Measurements from ENCODE around the gene FNIP2. TPM values are rescaled to one million over a fixed set of nuclear protein-coding genes. Genes with fewer than 3 reads are reported as not detected.

FNIP2 gene
- total and polyA plus RNA-seq, 9 of the 15 experiments (the other 6 are each of a cell fraction or from before 2014, with no cell fraction given) = 1.7 to 15.5 (median 8.3) TPM

GRCh38 chr4:158809611-158810486 lies 41.0 kb downstream of the FNIP2 start (continued):
- no peak for TF ChIP-seq PRPF4 (IDR thresholded peaks at IDR 0.05; ENCODE audit: insufficient read depth, low read depth, low read length, poor library complexity, severe bottlenecking)
- TF ChIP-seq, protein P1, sequence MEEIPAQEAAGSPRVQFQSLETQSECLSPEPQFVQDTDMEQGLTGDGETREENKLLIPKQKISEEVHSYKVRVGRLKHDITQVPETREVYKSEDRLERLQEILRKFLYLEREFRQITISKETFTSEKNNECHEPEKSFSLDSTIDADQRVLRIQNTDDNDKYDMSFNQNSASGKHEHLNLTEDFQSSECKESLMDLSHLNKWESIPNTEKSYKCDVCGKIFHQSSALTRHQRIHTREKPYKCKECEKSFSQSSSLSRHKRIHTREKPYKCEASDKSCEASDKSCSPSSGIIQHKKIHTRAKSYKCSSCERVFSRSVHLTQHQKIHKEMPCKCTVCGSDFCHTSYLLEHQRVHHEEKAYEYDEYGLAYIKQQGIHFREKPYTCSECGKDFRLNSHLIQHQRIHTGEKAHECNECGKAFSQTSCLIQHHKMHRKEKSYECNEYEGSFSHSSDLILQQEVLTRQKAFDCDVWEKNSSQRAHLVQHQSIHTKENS (CRISPR knock-in tag; IDR thresholded peaks at IDR 0.05) = no peak
- TF ChIP-seq MEF2D (tag; conservative IDR thresholded peaks at IDR 0.05; ENCODE audit: low read depth) = peak; percentile 98
- TF ChIP-seq RBFOX2 (IDR thresholded peaks at IDR 0.05; ENCODE audit: low read depth, low read length) = no peak
- no peak for TF ChIP-seq ATF6 (CRISPR knock-in tag; IDR thresholded peaks at IDR 0.05)
- TF ChIP-seq LCOR (CRISPR knock-in tag; IDR thresholded peaks at IDR 0.05) = no peak
- TF ChIP-seq, protein P2, sequence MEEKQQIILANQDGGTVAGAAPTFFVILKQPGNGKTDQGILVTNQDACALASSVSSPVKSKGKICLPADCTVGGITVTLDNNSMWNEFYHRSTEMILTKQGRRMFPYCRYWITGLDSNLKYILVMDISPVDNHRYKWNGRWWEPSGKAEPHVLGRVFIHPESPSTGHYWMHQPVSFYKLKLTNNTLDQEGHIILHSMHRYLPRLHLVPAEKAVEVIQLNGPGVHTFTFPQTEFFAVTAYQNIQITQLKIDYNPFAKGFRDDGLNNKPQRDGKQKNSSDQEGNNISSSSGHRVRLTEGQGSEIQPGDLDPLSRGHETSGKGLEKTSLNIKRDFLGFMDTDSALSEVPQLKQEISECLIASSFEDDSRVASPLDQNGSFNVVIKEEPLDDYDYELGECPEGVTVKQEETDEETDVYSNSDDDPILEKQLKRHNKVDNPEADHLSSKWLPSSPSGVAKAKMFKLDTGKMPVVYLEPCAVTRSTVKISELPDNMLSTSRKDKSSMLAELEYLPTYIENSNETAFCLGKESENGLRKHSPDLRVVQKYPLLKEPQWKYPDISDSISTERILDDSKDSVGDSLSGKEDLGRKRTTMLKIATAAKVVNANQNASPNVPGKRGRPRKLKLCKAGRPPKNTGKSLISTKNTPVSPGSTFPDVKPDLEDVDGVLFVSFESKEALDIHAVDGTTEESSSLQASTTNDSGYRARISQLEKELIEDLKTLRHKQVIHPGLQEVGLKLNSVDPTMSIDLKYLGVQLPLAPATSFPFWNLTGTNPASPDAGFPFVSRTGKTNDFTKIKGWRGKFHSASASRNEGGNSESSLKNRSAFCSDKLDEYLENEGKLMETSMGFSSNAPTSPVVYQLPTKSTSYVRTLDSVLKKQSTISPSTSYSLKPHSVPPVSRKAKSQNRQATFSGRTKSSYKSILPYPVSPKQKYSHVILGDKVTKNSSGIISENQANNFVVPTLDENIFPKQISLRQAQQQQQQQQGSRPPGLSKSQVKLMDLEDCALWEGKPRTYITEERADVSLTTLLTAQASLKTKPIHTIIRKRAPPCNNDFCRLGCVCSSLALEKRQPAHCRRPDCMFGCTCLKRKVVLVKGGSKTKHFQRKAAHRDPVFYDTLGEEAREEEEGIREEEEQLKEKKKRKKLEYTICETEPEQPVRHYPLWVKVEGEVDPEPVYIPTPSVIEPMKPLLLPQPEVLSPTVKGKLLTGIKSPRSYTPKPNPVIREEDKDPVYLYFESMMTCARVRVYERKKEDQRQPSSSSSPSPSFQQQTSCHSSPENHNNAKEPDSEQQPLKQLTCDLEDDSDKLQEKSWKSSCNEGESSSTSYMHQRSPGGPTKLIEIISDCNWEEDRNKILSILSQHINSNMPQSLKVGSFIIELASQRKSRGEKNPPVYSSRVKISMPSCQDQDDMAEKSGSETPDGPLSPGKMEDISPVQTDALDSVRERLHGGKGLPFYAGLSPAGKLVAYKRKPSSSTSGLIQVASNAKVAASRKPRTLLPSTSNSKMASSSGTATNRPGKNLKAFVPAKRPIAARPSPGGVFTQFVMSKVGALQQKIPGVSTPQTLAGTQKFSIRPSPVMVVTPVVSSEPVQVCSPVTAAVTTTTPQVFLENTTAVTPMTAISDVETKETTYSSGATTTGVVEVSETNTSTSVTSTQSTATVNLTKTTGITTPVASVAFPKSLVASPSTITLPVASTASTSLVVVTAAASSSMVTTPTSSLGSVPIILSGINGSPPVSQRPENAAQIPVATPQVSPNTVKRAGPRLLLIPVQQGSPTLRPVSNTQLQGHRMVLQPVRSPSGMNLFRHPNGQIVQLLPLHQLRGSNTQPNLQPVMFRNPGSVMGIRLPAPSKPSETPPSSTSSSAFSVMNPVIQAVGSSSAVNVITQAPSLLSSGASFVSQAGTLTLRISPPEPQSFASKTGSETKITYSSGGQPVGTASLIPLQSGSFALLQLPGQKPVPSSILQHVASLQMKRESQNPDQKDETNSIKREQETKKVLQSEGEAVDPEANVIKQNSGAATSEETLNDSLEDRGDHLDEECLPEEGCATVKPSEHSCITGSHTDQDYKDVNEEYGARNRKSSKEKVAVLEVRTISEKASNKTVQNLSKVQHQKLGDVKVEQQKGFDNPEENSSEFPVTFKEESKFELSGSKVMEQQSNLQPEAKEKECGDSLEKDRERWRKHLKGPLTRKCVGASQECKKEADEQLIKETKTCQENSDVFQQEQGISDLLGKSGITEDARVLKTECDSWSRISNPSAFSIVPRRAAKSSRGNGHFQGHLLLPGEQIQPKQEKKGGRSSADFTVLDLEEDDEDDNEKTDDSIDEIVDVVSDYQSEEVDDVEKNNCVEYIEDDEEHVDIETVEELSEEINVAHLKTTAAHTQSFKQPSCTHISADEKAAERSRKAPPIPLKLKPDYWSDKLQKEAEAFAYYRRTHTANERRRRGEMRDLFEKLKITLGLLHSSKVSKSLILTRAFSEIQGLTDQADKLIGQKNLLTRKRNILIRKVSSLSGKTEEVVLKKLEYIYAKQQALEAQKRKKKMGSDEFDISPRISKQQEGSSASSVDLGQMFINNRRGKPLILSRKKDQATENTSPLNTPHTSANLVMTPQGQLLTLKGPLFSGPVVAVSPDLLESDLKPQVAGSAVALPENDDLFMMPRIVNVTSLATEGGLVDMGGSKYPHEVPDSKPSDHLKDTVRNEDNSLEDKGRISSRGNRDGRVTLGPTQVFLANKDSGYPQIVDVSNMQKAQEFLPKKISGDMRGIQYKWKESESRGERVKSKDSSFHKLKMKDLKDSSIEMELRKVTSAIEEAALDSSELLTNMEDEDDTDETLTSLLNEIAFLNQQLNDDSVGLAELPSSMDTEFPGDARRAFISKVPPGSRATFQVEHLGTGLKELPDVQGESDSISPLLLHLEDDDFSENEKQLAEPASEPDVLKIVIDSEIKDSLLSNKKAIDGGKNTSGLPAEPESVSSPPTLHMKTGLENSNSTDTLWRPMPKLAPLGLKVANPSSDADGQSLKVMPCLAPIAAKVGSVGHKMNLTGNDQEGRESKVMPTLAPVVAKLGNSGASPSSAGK (IDR thresholded peaks at IDR 0.05) = no peak

Data from K562 (cell line).